Nephron (organoid): ENCODE results near the gene C11orf65.

Source experiments
- H3K27ac Mint-ChIP-seq, 3 experiments: 2 replicates each; pipeline ENCODE4 v1.8.0; 2020; ENCODE audit warnings: mixed read lengths in 3 of 3, mild to moderate bottlenecking in 2 of 3, moderate library complexity in 1 of 3
- H3K27me3 Mint-ChIP-seq: 2 replicates; pipeline ENCODE4 v1.8.0; 2021; ENCODE audit warnings: low read depth, mild to moderate bottlenecking, moderate library complexity, mixed read lengths
- H3K36me3 Mint-ChIP-seq: 2 replicates; pipeline ENCODE4 v1.8.0; 2020; ENCODE audit warnings: low read depth, mixed read lengths
- H3K4me1 Mint-ChIP-seq: 2 replicates; pipeline ENCODE4 v1.8.0; 2020; ENCODE audit warnings: mixed read lengths
- H3K4me3 Mint-ChIP-seq, 3 experiments: 2 replicates each; pipeline ENCODE4 v1.8.0; 2020; ENCODE audit warnings: mild to moderate bottlenecking in 3 of 3, mixed read lengths in 3 of 3, moderate library complexity in 2 of 3
- H3K9me3 Mint-ChIP-seq: 2 replicates; pipeline ENCODE4 v1.8.0; 2020; ENCODE audit warnings: mixed read lengths
- TF ChIP-seq, protein P1 (sequence below), 3 experiments: fragments of 200-600 bp; sonication (generic); IDR thresholded peaks; one replicate each; pipeline ENCODE4 v1.5.0; 2021; ENCODE audit warnings: antibody characterized with exemption in 3 of 3; ENCODE audit not compliant: unreplicated experiment in 3 of 3

The C11orf65 gene

DNA sequence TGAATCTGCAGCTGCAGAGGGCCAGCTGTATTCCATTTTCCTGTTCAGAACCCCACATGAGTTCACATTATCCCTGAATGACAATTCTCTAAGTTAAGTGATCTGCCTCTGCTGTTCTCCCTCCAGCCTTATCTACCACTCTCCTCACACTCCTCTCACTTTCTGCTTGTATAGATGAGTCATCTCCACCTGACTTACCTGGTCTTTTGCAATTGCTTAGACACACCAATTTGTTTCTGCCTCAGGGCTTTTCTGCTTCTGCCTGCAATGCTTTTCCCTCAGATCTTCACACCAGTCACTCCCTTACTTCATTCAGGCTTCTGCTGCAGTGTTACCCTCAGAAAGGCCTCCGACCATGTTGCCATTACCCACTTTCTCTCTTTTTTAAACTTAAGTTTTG lies 126.4 kb downstream of the C11orf65 start:
- Mint-ChIP-seq H3K9me3 (no peaks in the 10 kb centered on the region), H3K27me3 (no peaks in the 10 kb centered on the region), H3K36me3 (peaks cover 21% of the 10 kb centered on the region), H3K4me3 (no peak overlapping the region), H3K4me1 (no peaks in the 10 kb centered on the region), H3K27ac (no peak overlapping the region)
- TF ChIP-seq, protein P1, sequence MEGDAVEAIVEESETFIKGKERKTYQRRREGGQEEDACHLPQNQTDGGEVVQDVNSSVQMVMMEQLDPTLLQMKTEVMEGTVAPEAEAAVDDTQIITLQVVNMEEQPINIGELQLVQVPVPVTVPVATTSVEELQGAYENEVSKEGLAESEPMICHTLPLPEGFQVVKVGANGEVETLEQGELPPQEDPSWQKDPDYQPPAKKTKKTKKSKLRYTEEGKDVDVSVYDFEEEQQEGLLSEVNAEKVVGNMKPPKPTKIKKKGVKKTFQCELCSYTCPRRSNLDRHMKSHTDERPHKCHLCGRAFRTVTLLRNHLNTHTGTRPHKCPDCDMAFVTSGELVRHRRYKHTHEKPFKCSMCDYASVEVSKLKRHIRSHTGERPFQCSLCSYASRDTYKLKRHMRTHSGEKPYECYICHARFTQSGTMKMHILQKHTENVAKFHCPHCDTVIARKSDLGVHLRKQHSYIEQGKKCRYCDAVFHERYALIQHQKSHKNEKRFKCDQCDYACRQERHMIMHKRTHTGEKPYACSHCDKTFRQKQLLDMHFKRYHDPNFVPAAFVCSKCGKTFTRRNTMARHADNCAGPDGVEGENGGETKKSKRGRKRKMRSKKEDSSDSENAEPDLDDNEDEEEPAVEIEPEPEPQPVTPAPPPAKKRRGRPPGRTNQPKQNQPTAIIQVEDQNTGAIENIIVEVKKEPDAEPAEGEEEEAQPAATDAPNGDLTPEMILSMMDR (IDR thresholded peaks at IDR 0.05; ENCODE audit: unreplicated experiment in 3 of 3): no peak

DNA sequence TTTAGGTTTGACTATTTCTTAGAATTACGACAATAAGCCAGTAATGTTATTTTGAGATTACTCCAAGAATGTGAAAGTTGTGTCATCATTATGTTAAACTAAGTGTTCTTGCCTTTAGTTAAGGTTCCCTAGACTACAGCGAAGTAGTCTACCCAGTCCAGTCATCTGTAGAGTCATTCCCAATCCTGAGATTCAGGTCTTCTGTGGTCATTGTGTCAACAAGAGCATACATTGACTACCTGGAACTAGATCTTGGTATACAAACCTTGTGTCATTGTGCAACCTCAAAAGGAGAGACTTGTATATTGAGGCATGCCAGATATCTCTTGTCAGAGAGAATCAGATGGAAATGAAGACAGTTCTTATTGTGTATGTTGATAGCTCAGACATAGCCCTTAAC lies 128.6 kb downstream of the C11orf65 start:
- H3K27me3 Mint-ChIP-seq: no peaks in the 10 kb centered on the region
- TF ChIP-seq, protein P1 (IDR thresholded peaks at IDR 0.05; ENCODE audit: unreplicated experiment in 3 of 3): no peak

DNA sequence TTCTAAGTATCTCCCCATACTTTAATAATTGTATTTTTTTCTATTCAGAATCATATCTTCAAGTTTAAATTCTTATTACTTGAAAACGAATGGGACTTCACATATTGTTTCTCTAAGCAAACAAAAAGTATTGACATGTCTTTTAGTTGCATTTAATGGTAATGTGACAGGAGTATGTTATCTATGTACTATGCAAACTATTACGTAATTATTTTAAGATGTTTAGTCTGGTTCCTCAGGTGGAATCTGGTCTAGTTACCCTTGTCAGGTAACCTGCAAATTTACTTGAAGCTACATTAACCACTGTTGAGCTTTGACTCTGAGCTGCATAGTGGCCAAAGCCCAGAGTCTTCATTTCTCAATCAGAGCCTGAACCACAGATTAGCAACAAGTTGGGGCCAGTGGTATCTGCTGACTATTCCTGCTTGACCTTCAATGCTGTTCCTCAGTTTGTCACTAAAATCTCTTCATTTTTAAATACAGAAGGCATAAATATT lies 133.9 kb downstream of the C11orf65 start:
- no peaks in the 10 kb centered on the region for H3K4me1 Mint-ChIP-seq
- TF ChIP-seq, protein P1 (IDR thresholded peaks at IDR 0.05; ENCODE audit: unreplicated experiment in 3 of 3): no peak
- no peaks in the 10 kb centered on the region for H3K9me3 Mint-ChIP-seq
- no peak overlapping the region for H3K27ac Mint-ChIP-seq
- no peaks in the 10 kb centered on the region for H3K27me3 Mint-ChIP-seq
- H3K36me3 Mint-ChIP-seq: peaks cover 61% of the 10 kb centered on the region
- H3K4me3 Mint-ChIP-seq: no peak overlapping the region

More for the DNA sequence above, 128.6 kb downstream of the C11orf65 start:
- Mint-ChIP-seq H3K36me3 (peaks cover 29% of the 10 kb centered on the region), H3K9me3 (no peaks in the 10 kb centered on the region), H3K4me3 (no peak overlapping the region), H3K27ac (no peak overlapping the region), H3K4me1 (no peaks in the 10 kb centered on the region)
